AG10803 (cell line): ENCODE data around the gene SNX5.
A peak's percentile ranks its signal among the peaks of the same experiment; 100 is the strongest.

Source experiments
- DNase-seq: peaks from one replicate; pipeline ENCODE4 v3.0.0; 2010; ENCODE audit warnings: low read depth
- H3K4me3 ChIP-seq: 2 replicates; pipeline ENCODE4 v1.5.1; 2011; ENCODE audit warnings: mild to moderate bottlenecking, low read length, control low read depth
- CTCF ChIP-seq: conservative IDR thresholded peaks from 2 replicates; pipeline ENCODE4 v1.5.1; 2011; ENCODE audit warnings: mild to moderate bottlenecking, low read length, control low read depth, inconsistent platforms

Gene SNX5

GRCh38 chr20:18003897-18004296 lies 35.3 kb upstream of the SNX5 start:
- DNase-seq, result no peak
- H3K4me3 ChIP-seq, result no peak overlapping the region
- TF ChIP-seq CTCF, result no peak

GRCh38 chr20:18001131-18001921 lies 32.7 kb upstream of the SNX5 start:
- DNase-seq, result peak; percentile 90
- TF ChIP-seq CTCF, result no peak
- no peak overlapping the region for H3K4me3 ChIP-seq

- H3K4me3 ChIP-seq, result no peak overlapping the region
- TF ChIP-seq CTCF, result no peak
- DNase-seq, result no peak
These were observed 31.0 kb upstream of the SNX5 start for GRCh38 chr20:17999566-17999965.

- no peak for DNase-seq
- no peak overlapping the region for H3K4me3 ChIP-seq
- TF ChIP-seq CTCF, result no peak
These were observed 29.9 kb upstream of the SNX5 start for GRCh38 chr20:17998446-17998845.

- TF ChIP-seq CTCF, result peak; percentile 99
- no peak overlapping the region for H3K4me3 ChIP-seq
- peak; percentile 72 for DNase-seq
These were observed 27.6 kb upstream of the SNX5 start for GRCh38 chr20:17995967-17996819.

- DNase-seq, result no peak
- TF ChIP-seq CTCF, result no peak
- no peak overlapping the region for H3K4me3 ChIP-seq
These were observed 25.0 kb upstream of the SNX5 start for GRCh38 chr20:17993546-17993945.
